Stimulated activated CD8-positive, alpha-beta memory T cell treated with anti-CD3 and anti-CD28 coated beads, Interleukin-15, amount 100 ng/mL, for 1 hour (primary cell): ENCODE measurements around the gene LAMA5.

Experiments used
- DNase-seq: peaks from one replicate; pipeline ENCODE4 v3.0.0-alpha.2; 2020; ENCODE audit warnings: low read depth

LAMA5 gene

GRCh38 chr20:62369815-62370114 lies 2.7 kb upstream of the LAMA5 start:
- no peak for DNase-seq

GRCh38 chr20:62368976-62369814 lies 2.1 kb upstream of the LAMA5 start:
- no peak for DNase-seq

GRCh38 chr20:62368392-62368975 lies 1.4 kb upstream of the LAMA5 start:
- no peak for DNase-seq

GRCh38 chr20:62367633-62368391 lies 700 bp upstream of the LAMA5 start:
- DNase-seq: no peak

GRCh38 chr20:62366370-62367135 lies 559 bp downstream of the LAMA5 start:
- DNase-seq: no peak

- no peak for DNase-seq
Observed at GRCh38 chr20:62365814-62366369, 1.2 kb downstream of the LAMA5 start.

- no peak for DNase-seq
Observed at GRCh38 chr20:62364911-62365736, 2.0 kb downstream of the LAMA5 start.

GRCh38 chr20:62363920-62364851 lies 2.9 kb downstream of the LAMA5 start:
- no peak for DNase-seq

- DNase-seq: no peak
Observed at GRCh38 chr20:62362991-62363919, 3.9 kb downstream of the LAMA5 start.

- no peak for DNase-seq
Observed at GRCh38 chr20:62362590-62362940, 4.5 kb downstream of the LAMA5 start.

GRCh38 chr20:62361799-62362589 lies 5.1 kb downstream of the LAMA5 start:
- no peak for DNase-seq

- no peak for DNase-seq
Observed at GRCh38 chr20:62360854-62361798, 6.0 kb downstream of the LAMA5 start.

GRCh38 chr20:62359491-62360121 lies 7.5 kb downstream of the LAMA5 start:
- DNase-seq: no peak

GRCh38 chr20:62359043-62359490 lies 8.0 kb downstream of the LAMA5 start:
- no peak for DNase-seq

- no peak for DNase-seq
Observed at GRCh38 chr20:62358171-62359042, 8.7 kb downstream of the LAMA5 start.
